DOHH2 (cell line): ENCODE data around the gene IGSF9B.

Source experiments
- EZH2phosphoT487 ChIP-seq: fragments of 200-600 bp; sonication (generic); IDR thresholded peaks from 2 replicates; pipeline ENCODE4 v1.6.1; 2017; ENCODE audit warnings: borderline replicate concordance, mild to moderate bottlenecking, antibody characterized with exemption, low read length, moderate library complexity, mixed read lengths
- TF ChIP-seq, protein P1 (sequence below): fragments of 200-600 bp; sonication (generic); IDR thresholded peaks from one replicate; pipeline ENCODE4 v1.5.1; 2014; ENCODE audit warnings: antibody characterized with exemption, mild to moderate bottlenecking, low read depth, low read length; ENCODE audit not compliant: poor library complexity, severe bottlenecking

DNA sequence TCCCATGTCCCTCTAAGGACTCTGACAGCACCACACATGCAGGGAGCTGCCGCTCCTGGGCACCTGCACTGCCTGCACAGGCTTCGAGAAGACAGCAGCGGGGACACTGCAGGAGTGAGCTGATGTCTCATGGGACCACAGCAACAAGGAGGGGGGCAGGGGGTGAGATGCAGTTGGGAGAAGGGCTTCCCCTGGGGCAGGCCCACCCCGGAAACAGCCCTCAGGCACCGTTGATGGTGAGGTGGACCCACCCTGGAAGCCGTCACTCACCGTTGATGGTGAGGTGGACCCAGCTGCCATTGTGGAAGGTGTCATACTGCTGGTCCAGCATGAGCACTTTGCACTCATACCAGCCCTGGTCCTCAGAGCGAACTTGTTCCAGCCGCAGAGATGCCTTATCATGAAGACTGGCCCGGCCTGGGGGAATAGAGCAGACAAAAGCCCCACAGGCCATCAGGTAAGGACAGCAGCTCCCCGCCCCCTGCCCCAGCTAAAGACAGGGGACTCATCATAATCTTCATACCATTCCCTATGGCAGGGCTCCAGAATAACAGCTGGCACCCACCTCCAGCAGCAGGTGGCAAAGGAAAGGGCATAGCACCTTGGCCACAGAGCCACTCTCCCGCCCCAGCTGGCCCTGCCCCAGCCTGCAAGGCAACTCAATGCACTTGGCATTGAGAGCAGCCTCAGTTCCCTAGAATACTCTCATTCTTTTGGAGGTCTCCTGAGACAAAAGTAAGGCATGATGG is 12.6 kb downstream of the IGSF9B start:
- TF ChIP-seq, protein P1, sequence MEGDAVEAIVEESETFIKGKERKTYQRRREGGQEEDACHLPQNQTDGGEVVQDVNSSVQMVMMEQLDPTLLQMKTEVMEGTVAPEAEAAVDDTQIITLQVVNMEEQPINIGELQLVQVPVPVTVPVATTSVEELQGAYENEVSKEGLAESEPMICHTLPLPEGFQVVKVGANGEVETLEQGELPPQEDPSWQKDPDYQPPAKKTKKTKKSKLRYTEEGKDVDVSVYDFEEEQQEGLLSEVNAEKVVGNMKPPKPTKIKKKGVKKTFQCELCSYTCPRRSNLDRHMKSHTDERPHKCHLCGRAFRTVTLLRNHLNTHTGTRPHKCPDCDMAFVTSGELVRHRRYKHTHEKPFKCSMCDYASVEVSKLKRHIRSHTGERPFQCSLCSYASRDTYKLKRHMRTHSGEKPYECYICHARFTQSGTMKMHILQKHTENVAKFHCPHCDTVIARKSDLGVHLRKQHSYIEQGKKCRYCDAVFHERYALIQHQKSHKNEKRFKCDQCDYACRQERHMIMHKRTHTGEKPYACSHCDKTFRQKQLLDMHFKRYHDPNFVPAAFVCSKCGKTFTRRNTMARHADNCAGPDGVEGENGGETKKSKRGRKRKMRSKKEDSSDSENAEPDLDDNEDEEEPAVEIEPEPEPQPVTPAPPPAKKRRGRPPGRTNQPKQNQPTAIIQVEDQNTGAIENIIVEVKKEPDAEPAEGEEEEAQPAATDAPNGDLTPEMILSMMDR: no peak
- TF ChIP-seq EZH2phosphoT487: no peak
